ENCODE results near the gene AKT3.

AKT3 gene

GRCh38 chr1:243558576-243558975 is 291.5 kb downstream of the AKT3 start:
- Histone ChIP-seq H3K4me1 (ENCODE audit: control insufficient read depth in 1 of 2, insufficient read depth in 2 of 2, low read length in 2 of 2) (no peaks in the 10 kb centered on the region), H3K9me3 (ENCODE audit: control insufficient read depth in 1 of 2, low read length in 2 of 2) (no peaks in the 10 kb centered on the region), H3K9ac (ENCODE audit: low read depth in 1 of 2, low read length in 2 of 2) (no peak overlapping the region), H3K36me3 (ENCODE audit: control insufficient read depth in 1 of 2, insufficient read depth in 2 of 2, low read length in 2 of 2) (peaks cover 0 to 4% of the 10 kb centered on the region in 2 donors), H3K4me3 (ENCODE audit: low read depth in 1 of 2, low read length in 2 of 2) (no peak overlapping the region), H3K27me3 (ENCODE audit: control insufficient read depth in 1 of 2, insufficient read depth in 2 of 2, low read length in 2 of 2) (no peaks in the 10 kb centered on the region), H3K27ac (ENCODE audit: low read depth, low read length) (no peak overlapping the region)

- no peak overlapping the region for H3K4me3 ChIP-seq (ENCODE audit: low read depth in 1 of 2, low read length in 2 of 2)
- peaks cover 0 to 4% of the 10 kb centered on the region in 2 donors for H3K36me3 ChIP-seq (ENCODE audit: control insufficient read depth in 1 of 2, insufficient read depth in 2 of 2, low read length in 2 of 2)
- no peaks in the 10 kb centered on the region for H3K27me3 ChIP-seq (ENCODE audit: control insufficient read depth in 1 of 2, insufficient read depth in 2 of 2, low read length in 2 of 2)
- no peaks in the 10 kb centered on the region for H3K9me3 ChIP-seq (ENCODE audit: control insufficient read depth in 1 of 2, low read length in 2 of 2)
- H3K27ac ChIP-seq (ENCODE audit: low read depth, low read length), result no peak overlapping the region
- H3K4me1 ChIP-seq (ENCODE audit: control insufficient read depth in 1 of 2, insufficient read depth in 2 of 2, low read length in 2 of 2), result no peaks in the 10 kb centered on the region
- H3K9ac ChIP-seq (ENCODE audit: low read depth in 1 of 2, low read length in 2 of 2), result no peak overlapping the region
Measured at GRCh38 chr1:243557866-243558265, 292.2 kb downstream of the AKT3 start.

GRCh38 chr1:243554686-243555085 is 295.4 kb downstream of the AKT3 start:
- H3K4me3 ChIP-seq (ENCODE audit: low read depth in 1 of 2, low read length in 2 of 2), result no peak overlapping the region
- H3K27me3 ChIP-seq (ENCODE audit: control insufficient read depth in 1 of 2, insufficient read depth in 2 of 2, low read length in 2 of 2), result no peaks in the 10 kb centered on the region
- H3K36me3 ChIP-seq (ENCODE audit: control insufficient read depth in 1 of 2, insufficient read depth in 2 of 2, low read length in 2 of 2), result no peaks in the 10 kb centered on the region
- no peak overlapping the region for H3K27ac ChIP-seq (ENCODE audit: low read depth, low read length)
- H3K9ac ChIP-seq (ENCODE audit: low read depth in 1 of 2, low read length in 2 of 2), result no peak overlapping the region
- no peaks in the 10 kb centered on the region for H3K4me1 ChIP-seq (ENCODE audit: control insufficient read depth in 1 of 2, insufficient read depth in 2 of 2, low read length in 2 of 2)
- no peaks in the 10 kb centered on the region for H3K9me3 ChIP-seq (ENCODE audit: control insufficient read depth in 1 of 2, low read length in 2 of 2)

GRCh38 chr1:243553090-243553489 is 297.0 kb downstream of the AKT3 start:
- Histone ChIP-seq H3K27ac (ENCODE audit: low read depth, low read length) (no peak overlapping the region), H3K4me1 (ENCODE audit: control insufficient read depth in 1 of 2, insufficient read depth in 2 of 2, low read length in 2 of 2) (no peaks in the 10 kb centered on the region), H3K27me3 (ENCODE audit: control insufficient read depth in 1 of 2, insufficient read depth in 2 of 2, low read length in 2 of 2) (no peaks in the 10 kb centered on the region), H3K9me3 (ENCODE audit: control insufficient read depth in 1 of 2, low read length in 2 of 2) (no peaks in the 10 kb centered on the region), H3K9ac (ENCODE audit: low read depth in 1 of 2, low read length in 2 of 2) (no peak overlapping the region), H3K36me3 (ENCODE audit: control insufficient read depth in 1 of 2, insufficient read depth in 2 of 2, low read length in 2 of 2) (no peaks in the 10 kb centered on the region), H3K4me3 (ENCODE audit: low read depth in 1 of 2, low read length in 2 of 2) (no peak overlapping the region)

GRCh38 chr1:243550276-243550675 is 299.8 kb downstream of the AKT3 start:
- no peak overlapping the region for H3K4me3 ChIP-seq (ENCODE audit: low read depth in 1 of 2, low read length in 2 of 2)

GRCh38 chr1:243549791-243550190 is 300.3 kb downstream of the AKT3 start:
- Histone ChIP-seq H3K36me3 (ENCODE audit: control insufficient read depth in 1 of 2, insufficient read depth in 2 of 2, low read length in 2 of 2) (no peaks in the 10 kb centered on the region), H3K4me3 (ENCODE audit: low read depth in 1 of 2, low read length in 2 of 2) (no peak overlapping the region), H3K4me1 (ENCODE audit: control insufficient read depth in 1 of 2, insufficient read depth in 2 of 2, low read length in 2 of 2) (no peaks in the 10 kb centered on the region), H3K9ac (ENCODE audit: low read depth in 1 of 2, low read length in 2 of 2) (no peak overlapping the region), H3K27ac (ENCODE audit: low read depth, low read length) (no peak overlapping the region), H3K9me3 (ENCODE audit: control insufficient read depth in 1 of 2, low read length in 2 of 2) (no peaks in the 10 kb centered on the region), H3K27me3 (ENCODE audit: control insufficient read depth in 1 of 2, insufficient read depth in 2 of 2, low read length in 2 of 2) (no peaks in the 10 kb centered on the region)

More at GRCh38 chr1:243550276-243550675, 299.8 kb downstream of the AKT3 start:
- H3K27ac ChIP-seq (ENCODE audit: low read depth, low read length), result no peak overlapping the region
- H3K36me3 ChIP-seq (ENCODE audit: control insufficient read depth in 1 of 2, insufficient read depth in 2 of 2, low read length in 2 of 2), result no peaks in the 10 kb centered on the region
- H3K9ac ChIP-seq (ENCODE audit: low read depth in 1 of 2, low read length in 2 of 2), result no peak overlapping the region
- no peaks in the 10 kb centered on the region for H3K4me1 ChIP-seq (ENCODE audit: control insufficient read depth in 1 of 2, insufficient read depth in 2 of 2, low read length in 2 of 2)
- no peaks in the 10 kb centered on the region for H3K27me3 ChIP-seq (ENCODE audit: control insufficient read depth in 1 of 2, insufficient read depth in 2 of 2, low read length in 2 of 2)
- no peaks in the 10 kb centered on the region for H3K9me3 ChIP-seq (ENCODE audit: control insufficient read depth in 1 of 2, low read length in 2 of 2)

- Histone ChIP-seq H3K9me3 (ENCODE audit: control insufficient read depth in 1 of 2, low read length in 2 of 2) (no peaks in the 10 kb centered on the region), H3K27ac (ENCODE audit: low read depth, low read length) (no peak overlapping the region), H3K4me1 (ENCODE audit: control insufficient read depth in 1 of 2, insufficient read depth in 2 of 2, low read length in 2 of 2) (no peaks in the 10 kb centered on the region), H3K9ac (ENCODE audit: low read depth in 1 of 2, low read length in 2 of 2) (no peak overlapping the region), H3K36me3 (ENCODE audit: control insufficient read depth in 1 of 2, insufficient read depth in 2 of 2, low read length in 2 of 2) (no peaks in the 10 kb centered on the region), H3K4me3 (ENCODE audit: low read depth in 1 of 2, low read length in 2 of 2) (no peak overlapping the region), H3K27me3 (ENCODE audit: control insufficient read depth in 1 of 2, insufficient read depth in 2 of 2, low read length in 2 of 2) (no peaks in the 10 kb centered on the region)
Measured at GRCh38 chr1:243549108-243549507, 300.9 kb downstream of the AKT3 start.

GRCh38 chr1:243548516-243548915 is 301.5 kb downstream of the AKT3 start:
- H3K9ac ChIP-seq (ENCODE audit: low read depth in 1 of 2, low read length in 2 of 2), result no peak overlapping the region

GRCh38 chr1:243547891-243548290 is 302.2 kb downstream of the AKT3 start:
- no peaks in the 10 kb centered on the region for H3K36me3 ChIP-seq (ENCODE audit: control insufficient read depth in 1 of 2, insufficient read depth in 2 of 2, low read length in 2 of 2)
- H3K27me3 ChIP-seq (ENCODE audit: control insufficient read depth in 1 of 2, insufficient read depth in 2 of 2, low read length in 2 of 2), result no peaks in the 10 kb centered on the region
- H3K4me1 ChIP-seq (ENCODE audit: control insufficient read depth in 1 of 2, insufficient read depth in 2 of 2, low read length in 2 of 2), result no peaks in the 10 kb centered on the region
- no peak overlapping the region for H3K9ac ChIP-seq (ENCODE audit: low read depth in 1 of 2, low read length in 2 of 2)
- H3K9me3 ChIP-seq (ENCODE audit: control insufficient read depth in 1 of 2, low read length in 2 of 2), result no peaks in the 10 kb centered on the region
- H3K27ac ChIP-seq (ENCODE audit: low read depth, low read length), result no peak overlapping the region
- H3K4me3 ChIP-seq (ENCODE audit: low read depth in 1 of 2, low read length in 2 of 2), result no peak overlapping the region

More at GRCh38 chr1:243548516-243548915, 301.5 kb downstream of the AKT3 start:
- Histone ChIP-seq H3K27me3 (ENCODE audit: control insufficient read depth in 1 of 2, insufficient read depth in 2 of 2, low read length in 2 of 2) (no peaks in the 10 kb centered on the region), H3K27ac (ENCODE audit: low read depth, low read length) (no peak overlapping the region), H3K36me3 (ENCODE audit: control insufficient read depth in 1 of 2, insufficient read depth in 2 of 2, low read length in 2 of 2) (no peaks in the 10 kb centered on the region), H3K4me1 (ENCODE audit: control insufficient read depth in 1 of 2, insufficient read depth in 2 of 2, low read length in 2 of 2) (no peaks in the 10 kb centered on the region), H3K9me3 (ENCODE audit: control insufficient read depth in 1 of 2, low read length in 2 of 2) (no peaks in the 10 kb centered on the region), H3K4me3 (ENCODE audit: low read depth in 1 of 2, low read length in 2 of 2) (no peak overlapping the region)

- no peaks in the 10 kb centered on the region for H3K27me3 ChIP-seq (ENCODE audit: control insufficient read depth in 1 of 2, insufficient read depth in 2 of 2, low read length in 2 of 2)
- no peaks in the 10 kb centered on the region for H3K4me1 ChIP-seq (ENCODE audit: control insufficient read depth in 1 of 2, insufficient read depth in 2 of 2, low read length in 2 of 2)
- no peaks in the 10 kb centered on the region for H3K9me3 ChIP-seq (ENCODE audit: control insufficient read depth in 1 of 2, low read length in 2 of 2)
- no peak overlapping the region for H3K4me3 ChIP-seq (ENCODE audit: low read depth in 1 of 2, low read length in 2 of 2)
- H3K27ac ChIP-seq (ENCODE audit: low read depth, low read length), result no peak overlapping the region
- no peaks in the 10 kb centered on the region for H3K36me3 ChIP-seq (ENCODE audit: control insufficient read depth in 1 of 2, insufficient read depth in 2 of 2, low read length in 2 of 2)
- H3K9ac ChIP-seq (ENCODE audit: low read depth in 1 of 2, low read length in 2 of 2), result no peak overlapping the region
Measured at GRCh38 chr1:243546457-243546856, 303.6 kb downstream of the AKT3 start.

GRCh38 chr1:243543501-243543900 is 306.5 kb downstream of the AKT3 start:
- Histone ChIP-seq H3K9me3 (ENCODE audit: control insufficient read depth in 1 of 2, low read length in 2 of 2) (no peaks in the 10 kb centered on the region), H3K4me3 (ENCODE audit: low read depth in 1 of 2, low read length in 2 of 2) (no peak overlapping the region), H3K9ac (ENCODE audit: low read depth in 1 of 2, low read length in 2 of 2) (no peak overlapping the region), H3K27me3 (ENCODE audit: control insufficient read depth in 1 of 2, insufficient read depth in 2 of 2, low read length in 2 of 2) (no peaks in the 10 kb centered on the region), H3K36me3 (ENCODE audit: control insufficient read depth in 1 of 2, insufficient read depth in 2 of 2, low read length in 2 of 2) (no peaks in the 10 kb centered on the region), H3K4me1 (ENCODE audit: control insufficient read depth in 1 of 2, insufficient read depth in 2 of 2, low read length in 2 of 2) (no peaks in the 10 kb centered on the region), H3K27ac (ENCODE audit: low read depth, low read length) (no peak overlapping the region)
